ENCODE measurements around the gene OSBPL6.

DNA sequence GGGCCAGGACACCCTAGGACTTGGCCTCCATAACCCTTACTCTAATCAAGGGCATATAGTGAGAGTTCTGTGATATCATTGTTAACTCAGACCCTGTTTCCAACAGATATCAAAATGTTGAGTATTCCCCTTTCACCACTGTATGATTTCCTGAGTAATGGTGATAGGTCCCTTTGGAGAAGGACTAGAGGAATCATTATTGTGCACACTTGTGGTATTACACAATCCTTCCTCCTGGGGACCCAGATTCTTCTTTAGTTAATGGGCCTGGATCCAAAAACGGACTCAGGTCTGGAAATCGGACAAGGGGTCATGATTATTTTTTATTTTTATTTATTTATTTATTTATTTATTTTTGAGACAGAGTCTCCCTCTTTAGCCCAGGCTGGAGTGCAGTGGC is 233.1 kb downstream of the OSBPL6 start:
- TF ChIP-seq, protein P1, sequence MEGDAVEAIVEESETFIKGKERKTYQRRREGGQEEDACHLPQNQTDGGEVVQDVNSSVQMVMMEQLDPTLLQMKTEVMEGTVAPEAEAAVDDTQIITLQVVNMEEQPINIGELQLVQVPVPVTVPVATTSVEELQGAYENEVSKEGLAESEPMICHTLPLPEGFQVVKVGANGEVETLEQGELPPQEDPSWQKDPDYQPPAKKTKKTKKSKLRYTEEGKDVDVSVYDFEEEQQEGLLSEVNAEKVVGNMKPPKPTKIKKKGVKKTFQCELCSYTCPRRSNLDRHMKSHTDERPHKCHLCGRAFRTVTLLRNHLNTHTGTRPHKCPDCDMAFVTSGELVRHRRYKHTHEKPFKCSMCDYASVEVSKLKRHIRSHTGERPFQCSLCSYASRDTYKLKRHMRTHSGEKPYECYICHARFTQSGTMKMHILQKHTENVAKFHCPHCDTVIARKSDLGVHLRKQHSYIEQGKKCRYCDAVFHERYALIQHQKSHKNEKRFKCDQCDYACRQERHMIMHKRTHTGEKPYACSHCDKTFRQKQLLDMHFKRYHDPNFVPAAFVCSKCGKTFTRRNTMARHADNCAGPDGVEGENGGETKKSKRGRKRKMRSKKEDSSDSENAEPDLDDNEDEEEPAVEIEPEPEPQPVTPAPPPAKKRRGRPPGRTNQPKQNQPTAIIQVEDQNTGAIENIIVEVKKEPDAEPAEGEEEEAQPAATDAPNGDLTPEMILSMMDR (IDR thresholded peaks at IDR 0.05; ENCODE audit: low read length) = no peak
- TF ChIP-seq EZH2 (optimal IDR thresholded peaks at IDR 0.05; ENCODE audit: low read depth, low read length) (no peak), EZH2phosphoT487 (IDR thresholded peaks at IDR 0.05; ENCODE audit: low read length) (no peak)
